Activated CD4-positive, alpha-beta T cell treated with anti-CD3 and anti-CD28 coated beads for 36 hours (primary cell): Measurements from ENCODE around the gene PYGM. TPM values are rescaled to one million over a fixed set of nuclear protein-coding genes. Genes with fewer than 3 reads are reported as not detected.

Experiments used
- ATAC-seq: fragments of 200-7000 bp; cut with Tn5 transposase; one replicate; pipeline ENCODE4 v1.10.0; 2021; ENCODE audit warnings: mild to moderate bottlenecking, moderate library complexity
- CTCF ChIA-PET: fragments of 350-600 bp; sonication (Branson Sonifier 250); formaldehyde crosslinking; loops from one replicate; lab custom pipeline; 2021; ENCODE audit warnings: antibody characterized with exemption; lab: Charles Lee
- POLR2A ChIA-PET: fragments of 350-600 bp; sonication (Branson Sonifier 250); formaldehyde crosslinking; loops from one replicate; lab custom pipeline; 2021; ENCODE audit warnings: antibody characterized with exemption, inconsistent platforms; lab: Charles Lee
- DNase-seq: peaks from one replicate; pipeline ENCODE4 v3.0.0-alpha.2; 2020
- H3K27ac Mint-ChIP-seq: one replicate; pipeline ENCODE4 v1.8.0; 2021; ENCODE audit warnings: mixed read lengths
- H3K27me3 Mint-ChIP-seq: one replicate; pipeline ENCODE4 v1.8.0; 2021; ENCODE audit warnings: mixed read lengths
- H3K36me3 Mint-ChIP-seq: one replicate; pipeline ENCODE4 v1.8.0; 2021; ENCODE audit warnings: low read depth, mixed read lengths
- H3K4me1 Mint-ChIP-seq: one replicate; pipeline ENCODE4 v1.8.0; 2021; ENCODE audit warnings: mixed read lengths
- H3K4me3 Mint-ChIP-seq: one replicate; pipeline ENCODE4 v1.8.0; 2021; ENCODE audit warnings: mild to moderate bottlenecking, moderate library complexity, mixed read lengths
- H3K9me3 Mint-ChIP-seq: one replicate; pipeline ENCODE4 v1.8.0; 2021; ENCODE audit warnings: low read depth, mixed read lengths
- intact Hi-C, 2 experiments: fragments of 100-400 bp; cut with DNase I in 1 of 2; cut with micrococcal nuclease in 1 of 2; formaldehyde crosslinking; loops; one replicate each; pipeline versions ENCODE4 v1.14.2 to v1.15.1; 2022 to 2024; cut with DNase I, micrococcal nuclease
- total RNA-seq, 2 experiments: library from RNA; stranded (reverse); gene quantifications; one replicate each; pipeline ENCODE4 v1.2.3, GENCODE V29; 2021

PYGM gene
- total RNA-seq, 2 experiments from 2014 or later, result 0.87 to 1.5 TPM

- H3K36me3 Mint-ChIP-seq, result peaks cover 8% of the 10 kb centered on the region
- no peaks in the 10 kb centered on the region for H3K27me3 Mint-ChIP-seq
- H3K27ac Mint-ChIP-seq, result no peak overlapping the region
- ChIA-PET POLR2A (interaction anchor here (1.1 kb wide), 1 partner anchor 12 kb away, joined by 3 read pairs; the partner anchor contains the start of gene SF1), CTCF (no interaction called here)
- peaks cover 14% of the 10 kb centered on the region for H3K4me1 Mint-ChIP-seq
- DNase-seq, result no peak
- no peaks in the 10 kb centered on the region for H3K9me3 Mint-ChIP-seq
- no peak for ATAC-seq
- H3K4me3 Mint-ChIP-seq, result no peak overlapping the region
- intact Hi-C loops, result no loop called here
Measured at GRCh38 chr11:64790205-64791095, 30.7 kb upstream of the PYGM start.

GRCh38 chr11:64789331-64790204, 29.8 kb upstream of the PYGM start:
- Mint-ChIP-seq H3K27ac (no peak overlapping the region), H3K36me3 (peaks cover 8% of the 10 kb centered on the region), H3K4me1 (peaks cover 16% of the 10 kb centered on the region), H3K4me3 (no peak overlapping the region), H3K9me3 (no peaks in the 10 kb centered on the region), H3K27me3 (no peaks in the 10 kb centered on the region)
- no peak for DNase-seq
- ChIA-PET POLR2A (no interaction called here), CTCF (no interaction called here)
- no peak for ATAC-seq
- intact Hi-C loops, result no loop called here

- Mint-ChIP-seq H3K9me3 (no peaks in the 10 kb centered on the region), H3K4me1 (peaks cover 10% of the 10 kb centered on the region), H3K4me3 (no peak overlapping the region), H3K27me3 (no peaks in the 10 kb centered on the region), H3K27ac (no peak overlapping the region), H3K36me3 (peaks cover 8% of the 10 kb centered on the region)
- ATAC-seq, result no peak
- ChIA-PET CTCF (interaction anchor here (0.5 to 1.8 kb wide), 6 partner anchors 11 to 25 kb away, joined by 3 to 5 read pairs (median 3); partner anchors contain the start of gene MEN1), POLR2A (no interaction called here)
- DNase-seq, result no peak
- intact Hi-C loops, result no loop called here
Measured at GRCh38 chr11:64788321-64789215, 28.8 kb upstream of the PYGM start.

GRCh38 chr11:64787526-64788320, 27.9 kb upstream of the PYGM start:
- H3K9me3 Mint-ChIP-seq, result no peaks in the 10 kb centered on the region
- POLR2A ChIA-PET, result no interaction called here
- H3K4me1 Mint-ChIP-seq, result peaks cover 9% of the 10 kb centered on the region
- DNase-seq (peak; percentile 79), ATAC-seq (peak; percentile 78)
- H3K4me3 Mint-ChIP-seq, result no peak overlapping the region
- intact Hi-C loops, result loop anchor here in 1 of 2 experiments (1.0 kb wide), 1 partner anchor 107 kb away; no protein-coding TSS in a partner anchor
- no peak overlapping the region for H3K27ac Mint-ChIP-seq
- peaks cover 8% of the 10 kb centered on the region for H3K36me3 Mint-ChIP-seq
- CTCF ChIA-PET, result interaction anchor here (0.5 to 1.8 kb wide), 7 partner anchors 10 to 26 kb away, joined by 3 to 5 read pairs (median 3); partner anchors contain the start of gene MEN1
- no peaks in the 10 kb centered on the region for H3K27me3 Mint-ChIP-seq

GRCh38 chr11:64786308-64786707, 26.5 kb upstream of the PYGM start:
- no peaks in the 10 kb centered on the region for H3K27me3 Mint-ChIP-seq
- POLR2A ChIA-PET, result no interaction called here
- CTCF ChIA-PET, result interaction anchor here (0.6 to 1.9 kb wide), 6 partner anchors 13 to 101 kb away, joined by 3 to 6 read pairs (median 4); no protein-coding TSS in a partner anchor
- ATAC-seq, result no peak
- DNase-seq, result no peak
- H3K36me3 Mint-ChIP-seq, result peaks cover 6% of the 10 kb centered on the region
- intact Hi-C loops, result no loop called here
- H3K4me1 Mint-ChIP-seq, result peaks cover 11% of the 10 kb centered on the region
- H3K27ac Mint-ChIP-seq, result no peak overlapping the region
- H3K9me3 Mint-ChIP-seq, result no peaks in the 10 kb centered on the region
- H3K4me3 Mint-ChIP-seq, result no peak overlapping the region

- POLR2A ChIA-PET, result no interaction called here
- ATAC-seq (no peak), DNase-seq (no peak)
- H3K9me3 Mint-ChIP-seq, result no peaks in the 10 kb centered on the region
- no peak overlapping the region for H3K4me3 Mint-ChIP-seq
- H3K36me3 Mint-ChIP-seq, result peaks cover 9% of the 10 kb centered on the region
- intact Hi-C loops, result no loop called here
- no peaks in the 10 kb centered on the region for H3K27me3 Mint-ChIP-seq
- no peak overlapping the region for H3K27ac Mint-ChIP-seq
- peaks cover 22% of the 10 kb centered on the region for H3K4me1 Mint-ChIP-seq
- CTCF ChIA-PET, result interaction anchor here (0.9 to 1.9 kb wide), 4 partner anchors 11 to 63 kb away, joined by 4 to 6 read pairs (median 4); no protein-coding TSS in a partner anchor
Measured at GRCh38 chr11:64784813-64785581, 25.2 kb upstream of the PYGM start.

- POLR2A ChIA-PET, result interaction anchor here (0.6 to 2.1 kb wide), 17 partner anchors 9 to 1079 kb away, joined by 3 to 21 read pairs (median 4); partner anchors contain the start of genes CFL1, MALAT1, MAP4K2 and MRPL49
- Mint-ChIP-seq H3K27me3 (no peaks in the 10 kb centered on the region), H3K4me3 (peak within 1 kb of the TSS; percentile 97), H3K36me3 (peaks cover 42% of the 10 kb centered on the region), H3K27ac (peak within 1 kb of the TSS; percentile 99), H3K4me1 (peaks cover 58% of the 10 kb centered on the region), H3K9me3 (no peaks in the 10 kb centered on the region)
- CTCF ChIA-PET, result interaction anchor here (0.6 to 1.6 kb wide), 8 partner anchors 10 to 474 kb away, joined by 3 to 6 read pairs (median 4); partner anchors contain the start of genes ARL2, ESRRA, MEN1 and RASGRP2
- intact Hi-C loops, result loop anchor here (1.0 to 10.0 kb wide), 28 partner anchors 11 to 1489 kb away; partner anchors contain the start of genes EHD1 (in 2 of the 2), MAP4K2 (in 2 of the 2), ZNHIT2 (in 2 of the 2) and ATG2A (in 1 of the 2)
- ATAC-seq (peak; percentile 91), DNase-seq (peak; percentile 99)
Measured at GRCh38 chr11:64778473-64779298, 18.9 kb upstream of the PYGM start, which contains the start of gene SF1. Gene SF1, minus strand, starts transcription at chr11:64778542. Its CDS starts 150 bp downstream, at chr11:64778392.

- peak overlapping the region; percentile 99 for H3K27ac Mint-ChIP-seq
- peaks cover 47% of the 10 kb centered on the region for H3K36me3 Mint-ChIP-seq
- DNase-seq, result no peak
- intact Hi-C loops, result loop anchor here (1.0 to 10.0 kb wide), 23 partner anchors 11 to 1489 kb away; partner anchors contain the start of genes EHD1 (in 2 of the 2), ZNHIT2 (in 2 of the 2), CDCA5 (in 1 of the 2) and ESRRA (in 1 of the 2)
- ChIA-PET CTCF (interaction anchor here (0.6 to 1.6 kb wide), 7 partner anchors 10 to 473 kb away, joined by 3 to 5 read pairs (median 3); partner anchors contain the start of genes ARL2, ESRRA and MEN1), POLR2A (interaction anchor here (0.7 to 2.1 kb wide), 10 partner anchors 13 to 1080 kb away, joined by 3 to 21 read pairs (median 6); partner anchors contain the start of genes CFL1, MALAT1, PRDX5 and TRMT112)
- peak overlapping the region; percentile 88 for H3K4me3 Mint-ChIP-seq
- H3K4me1 Mint-ChIP-seq, result peaks cover 63% of the 10 kb centered on the region
- ATAC-seq, result peak; percentile 0
- no peaks in the 10 kb centered on the region for H3K9me3 Mint-ChIP-seq
- H3K27me3 Mint-ChIP-seq, result no peaks in the 10 kb centered on the region
Measured at GRCh38 chr11:64778223-64778472, 18.4 kb upstream of the PYGM start.
